AG20443 (cell line): ENCODE data around the gene OCRL.
A peak's percentile ranks its signal among the peaks of the same experiment; 100 is the strongest.

ENCODE experiments used
- DNase-seq: peaks from one replicate; pipeline ENCODE4 v3.0.0; 2012; ENCODE audit warnings: low spot score, mixed read lengths

The OCRL gene

GRCh38 chrX:129540068-129540653, at the start of gene OCRL:
Gene OCRL, plus strand, starts transcription at chrX:129540259. Its CDS starts 181 bp downstream, at chrX:129540440.
- DNase-seq = peak; percentile 83

- DNase-seq = no peak
Measured at GRCh38 chrX:129490330-129490729, 49.7 kb upstream of the OCRL start.

GRCh38 chrX:129493643-129494042, 46.4 kb upstream of the OCRL start:
- peak; percentile 38 for DNase-seq

GRCh38 chrX:129494887-129495286, 45.2 kb upstream of the OCRL start:
- DNase-seq = no peak

GRCh38 chrX:129495900-129496299, 44.2 kb upstream of the OCRL start:
- DNase-seq = no peak

GRCh38 chrX:129496625-129497024, 43.4 kb upstream of the OCRL start:
- peak; percentile 31 for DNase-seq

- DNase-seq = no peak
Measured at GRCh38 chrX:129497146-129497843, 42.8 kb upstream of the OCRL start.

GRCh38 chrX:129510331-129510730, 29.7 kb upstream of the OCRL start:
- no peak for DNase-seq

GRCh38 chrX:129511689-129512088, 28.4 kb upstream of the OCRL start:
- DNase-seq = no peak

- no peak for DNase-seq
Measured at GRCh38 chrX:129512409-129512808, 27.6 kb upstream of the OCRL start.

GRCh38 chrX:129516402-129516801, 23.7 kb upstream of the OCRL start:
- no peak for DNase-seq

- DNase-seq = no peak
Measured at GRCh38 chrX:129520151-129520550, 19.9 kb upstream of the OCRL start.

- peak; percentile 66 for DNase-seq
Measured at GRCh38 chrX:129522184-129523078, 17.6 kb upstream of the OCRL start.

GRCh38 chrX:129523079-129523911, 16.8 kb upstream of the OCRL start, which contains the start of gene SMARCA1:
Gene SMARCA1, minus strand, starts transcription at chrX:129523490. Its CDS starts 120 bp downstream, at chrX:129523370.
- peak; percentile 81 for DNase-seq

GRCh38 chrX:129524250-129524850, 15.7 kb upstream of the OCRL start:
- no peak for DNase-seq

GRCh38 chrX:129525162-129525561, 14.9 kb upstream of the OCRL start:
- no peak for DNase-seq

GRCh38 chrX:129525896-129526295, 14.2 kb upstream of the OCRL start:
- DNase-seq = no peak

GRCh38 chrX:129529685-129530281, 10.3 kb upstream of the OCRL start:
- no peak for DNase-seq

- DNase-seq = no peak
Measured at GRCh38 chrX:129530410-129530809, 9.6 kb upstream of the OCRL start.

- no peak for DNase-seq
Measured at GRCh38 chrX:129531132-129531531, 8.9 kb upstream of the OCRL start.
